Tibial nerve (tissue), 4 donors: ENCODE measurements around the gene EXD3. TPM values are rescaled to one million over a fixed set of nuclear protein-coding genes. Genes with fewer than 3 reads are reported as not detected.

Experiments
- DNase-seq, 2 donors: peaks; one replicate each; pipeline ENCODE4 v3.0.0-alpha.2; 2019; ENCODE audit warnings: low spot score in 2 of 2
- H3K27ac ChIP-seq, 4 donors: fragments of 200-600 bp; sonication (generic) in 3 of 4; one replicate each; pipeline ENCODE4 v1.5.1; 2017 to 2019; ENCODE audit warnings: mild to moderate bottlenecking in 1 of 4
- H3K27me3 ChIP-seq, 2 donors: fragments of 200-600 bp; sonication (generic) in 1 of 2; one replicate each; pipeline versions ENCODE4 v1.5.1 to v1.6.0; 2017 to 2019
- H3K36me3 ChIP-seq, 3 donors: fragments of 200-600 bp; sonication (generic); one replicate each; pipeline ENCODE4 v1.5.1; 2018 to 2019
- H3K4me1 ChIP-seq, 4 donors: fragments of 200-600 bp; sonication (generic) in 3 of 4; one replicate each; pipeline ENCODE4 v1.5.1; 2017 to 2019
- H3K4me3 ChIP-seq, 4 donors: fragments of 200-600 bp; sonication (generic) in 3 of 4; one replicate each; pipeline ENCODE4 v1.5.1; 2017 to 2019; ENCODE audit warnings: mild to moderate bottlenecking in 1 of 4, moderate library complexity in 1 of 4
- H3K9me3 ChIP-seq, 4 donors: fragments of 200-600 bp; sonication (generic) in 3 of 4; one replicate each; pipeline ENCODE4 v1.5.1; 2017 to 2019
- EP300 ChIP-seq, 2 donors: sonication (generic); formaldehyde crosslinking; IDR thresholded peaks; one replicate each; pipeline ENCODE4 v1.6.1; 2017; ENCODE audit warnings: antibody characterized with exemption in 2 of 2, mild to moderate bottlenecking in 1 of 2
- POLR2A ChIP-seq, 2 donors: fragments of 450-650 bp; IDR thresholded peaks; one replicate each; pipeline ENCODE4 v1.6.1; 2017; ENCODE audit warnings: antibody characterized with exemption in 2 of 2, mild to moderate bottlenecking in 2 of 2, moderate library complexity in 2 of 2
- WGBS, 2 donors: methylation state at CpG; one replicate each; pipeline ENCODE4 v1.1.5; 2018; 5-methylcytosine and 5-hydroxymethylcytosine counted together
- total RNA-seq, 4 donors: library from RNA; depleted of rRNA; stranded (reverse); fragments of >200 nt; gene quantifications; one replicate each; pipeline ENCODE4 v1.1.0, GENCODE V29; 2016
- TF ChIP-seq, protein P1 (sequence below), 5 experiments: fragments of 200-600 bp in 3 of 5; fragments of 450-650 bp in 2 of 5; sonication (generic) in 3 of 5; IDR thresholded peaks; one replicate each; pipeline ENCODE4 v1.5.1; 2016 to 2019; ENCODE audit warnings: antibody characterized with exemption in 5 of 5, mild to moderate bottlenecking in 3 of 5, moderate library complexity in 2 of 5

The EXD3 gene
- total RNA-seq, 4 donors from 2014 or later, result 27.6 to 99.9 (median 55.2) TPM

DNA sequence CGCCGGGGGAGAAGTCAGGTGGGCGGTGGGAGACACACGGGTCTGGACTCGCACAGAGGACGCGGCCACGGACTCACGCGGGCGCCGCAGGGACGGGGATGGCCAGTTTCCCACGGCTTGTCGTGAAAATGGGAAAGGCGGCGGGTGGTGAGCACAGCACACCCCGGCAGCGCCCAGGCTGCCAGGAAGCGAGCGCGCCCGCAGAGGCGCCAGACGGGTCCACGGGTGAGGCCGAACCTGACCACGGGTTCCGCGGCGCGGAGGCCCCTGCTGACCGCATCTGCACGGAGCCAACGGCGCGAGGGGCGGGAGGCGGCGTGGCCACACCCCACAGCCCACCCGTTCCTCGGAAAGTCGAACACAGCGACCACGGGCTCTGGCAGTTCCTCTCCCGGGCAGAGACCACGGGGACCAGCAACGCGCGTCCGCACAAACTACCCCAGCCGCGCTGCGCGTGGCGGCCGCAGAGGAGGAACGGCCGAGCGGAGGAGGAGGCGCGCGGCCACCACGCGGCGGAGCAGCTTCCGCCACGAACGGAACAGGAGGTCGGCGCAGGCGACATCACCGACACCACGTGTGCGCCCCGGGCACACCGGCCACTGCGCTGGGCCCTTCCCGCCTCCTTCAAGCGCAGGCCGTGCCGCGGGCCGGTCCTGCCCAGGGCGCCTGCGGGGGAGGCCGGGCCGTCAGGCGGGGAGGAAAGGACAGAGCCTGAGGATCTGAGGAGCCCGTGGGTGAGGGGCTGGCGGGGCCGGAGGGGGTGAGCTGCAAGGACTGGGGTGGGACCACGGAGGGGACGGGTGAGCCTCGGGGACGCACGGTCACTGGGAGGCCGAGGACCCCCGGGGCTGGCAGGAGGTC is 5.6 kb downstream of the EXD3 start:
- H3K27me3 ChIP-seq, result no peaks in the 10 kb centered on the region
- H3K27ac ChIP-seq, result peak overlapping the region in 1 of 4 donors; percentile 4
- 85 to 92% methylated on average over 69 to 99 of the region's 99 CpGs for WGBS, 2 donors
- TF ChIP-seq, protein P1, sequence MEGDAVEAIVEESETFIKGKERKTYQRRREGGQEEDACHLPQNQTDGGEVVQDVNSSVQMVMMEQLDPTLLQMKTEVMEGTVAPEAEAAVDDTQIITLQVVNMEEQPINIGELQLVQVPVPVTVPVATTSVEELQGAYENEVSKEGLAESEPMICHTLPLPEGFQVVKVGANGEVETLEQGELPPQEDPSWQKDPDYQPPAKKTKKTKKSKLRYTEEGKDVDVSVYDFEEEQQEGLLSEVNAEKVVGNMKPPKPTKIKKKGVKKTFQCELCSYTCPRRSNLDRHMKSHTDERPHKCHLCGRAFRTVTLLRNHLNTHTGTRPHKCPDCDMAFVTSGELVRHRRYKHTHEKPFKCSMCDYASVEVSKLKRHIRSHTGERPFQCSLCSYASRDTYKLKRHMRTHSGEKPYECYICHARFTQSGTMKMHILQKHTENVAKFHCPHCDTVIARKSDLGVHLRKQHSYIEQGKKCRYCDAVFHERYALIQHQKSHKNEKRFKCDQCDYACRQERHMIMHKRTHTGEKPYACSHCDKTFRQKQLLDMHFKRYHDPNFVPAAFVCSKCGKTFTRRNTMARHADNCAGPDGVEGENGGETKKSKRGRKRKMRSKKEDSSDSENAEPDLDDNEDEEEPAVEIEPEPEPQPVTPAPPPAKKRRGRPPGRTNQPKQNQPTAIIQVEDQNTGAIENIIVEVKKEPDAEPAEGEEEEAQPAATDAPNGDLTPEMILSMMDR (IDR thresholded peaks at IDR 0.05), result no peak
- TF ChIP-seq POLR2A (IDR thresholded peaks at IDR 0.05) (no peak), EP300 (IDR thresholded peaks at IDR 0.05) (no peak)
- peaks cover 0 to 18% (median 0%) of the 10 kb centered on the region in 3 donors for H3K36me3 ChIP-seq
- no peaks in the 10 kb centered on the region for H3K9me3 ChIP-seq
- H3K4me3 ChIP-seq, result peak overlapping the region in 3 of 4 donors; percentile 16 to 33 (median 24)
- DNase-seq, result no peak
- peaks cover 0 to 19% (median 10%) of the 10 kb centered on the region in 4 donors for H3K4me1 ChIP-seq

DNA sequence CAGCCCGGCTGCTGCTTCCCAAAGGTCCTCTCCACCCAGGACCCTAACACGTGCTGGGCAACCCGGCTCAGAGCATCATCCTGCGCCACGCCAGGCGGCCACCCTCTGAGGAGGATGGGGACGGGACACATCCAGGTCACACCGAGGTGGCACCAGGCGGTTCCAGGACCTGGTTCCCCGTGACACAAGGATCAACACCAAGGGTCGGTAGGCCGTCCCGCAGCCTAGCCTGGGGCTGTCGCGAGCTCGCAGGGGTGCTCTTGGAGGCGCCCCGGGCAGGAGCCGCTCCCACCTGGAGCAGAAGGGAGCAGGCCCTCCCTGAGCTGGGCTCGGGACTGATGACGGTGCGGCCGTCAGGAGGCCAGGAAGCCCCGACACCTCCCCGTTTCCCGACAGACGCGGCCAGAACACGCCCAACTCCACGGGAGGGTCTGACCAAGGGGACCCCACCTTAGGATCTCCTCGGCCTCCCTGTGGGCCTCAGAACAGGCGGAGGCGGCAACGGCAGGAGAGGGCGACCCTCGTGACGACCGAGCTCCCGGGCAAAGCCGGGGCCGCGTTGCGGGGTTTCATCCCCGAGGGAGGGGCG is 6.3 kb downstream of the EXD3 start:
- Histone ChIP-seq H3K36me3 (peaks cover 0 to 18% (median 0%) of the 10 kb centered on the region in 3 donors), H3K27ac (no peak overlapping the region), H3K9me3 (no peaks in the 10 kb centered on the region), H3K27me3 (no peaks in the 10 kb centered on the region), H3K4me1 (peaks cover 0 to 19% (median 9%) of the 10 kb centered on the region in 4 donors), H3K4me3 (peak overlapping the region in 2 of 4 donors; percentile 24 to 33)
- DNase-seq, result no peak
- 90 to 94% methylated on average over 39 to 41 of the region's 45 CpGs for WGBS, 2 donors
- no peak for TF ChIP-seq POLR2A (IDR thresholded peaks at IDR 0.05)
- TF ChIP-seq, protein P1 (IDR thresholded peaks at IDR 0.05), result no peak
- no peak for TF ChIP-seq EP300 (IDR thresholded peaks at IDR 0.05)

DNA sequence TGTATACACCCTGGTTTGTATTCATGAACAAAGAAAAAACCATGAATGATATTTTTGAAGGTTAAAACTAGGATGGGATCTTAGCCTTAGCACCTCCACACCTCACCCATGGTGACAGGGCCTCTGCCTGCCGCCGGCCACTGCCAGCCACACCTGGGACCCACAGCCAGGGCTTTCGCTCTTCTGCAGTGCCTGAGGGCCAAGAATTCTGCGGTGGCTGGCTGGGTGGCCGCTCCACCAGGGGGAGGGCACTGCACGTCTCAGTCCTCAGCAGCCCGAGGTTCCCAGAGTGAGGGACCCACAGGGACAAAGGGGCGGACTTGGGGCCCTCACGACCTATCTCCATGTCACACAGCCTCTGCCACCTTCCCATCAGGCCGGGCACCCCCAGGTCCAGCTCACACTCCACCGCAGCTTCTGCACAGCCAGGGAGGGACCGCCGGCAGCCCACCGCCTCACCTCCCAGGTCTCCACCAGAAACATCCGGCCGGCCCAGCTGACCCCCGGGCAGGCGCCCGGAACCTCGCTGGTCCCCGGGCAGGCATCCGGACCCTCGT is 6.9 kb downstream of the EXD3 start:
- Histone ChIP-seq H3K4me3 (no peak overlapping the region), H3K27me3 (no peaks in the 10 kb centered on the region), H3K4me1 (peaks cover 0 to 19% (median 10%) of the 10 kb centered on the region in 4 donors), H3K27ac (no peak overlapping the region), H3K36me3 (peaks cover 0 to 18% (median 0%) of the 10 kb centered on the region in 3 donors), H3K9me3 (no peaks in the 10 kb centered on the region)
- no peak for DNase-seq
- WGBS, 2 donors, result 93 to 96% methylated on average over 18 to 23 of the region's 23 CpGs
- no peak for TF ChIP-seq EP300 (IDR thresholded peaks at IDR 0.05)
- no peak for TF ChIP-seq POLR2A (IDR thresholded peaks at IDR 0.05)
- TF ChIP-seq, protein P1 (IDR thresholded peaks at IDR 0.05), result no peak

DNA sequence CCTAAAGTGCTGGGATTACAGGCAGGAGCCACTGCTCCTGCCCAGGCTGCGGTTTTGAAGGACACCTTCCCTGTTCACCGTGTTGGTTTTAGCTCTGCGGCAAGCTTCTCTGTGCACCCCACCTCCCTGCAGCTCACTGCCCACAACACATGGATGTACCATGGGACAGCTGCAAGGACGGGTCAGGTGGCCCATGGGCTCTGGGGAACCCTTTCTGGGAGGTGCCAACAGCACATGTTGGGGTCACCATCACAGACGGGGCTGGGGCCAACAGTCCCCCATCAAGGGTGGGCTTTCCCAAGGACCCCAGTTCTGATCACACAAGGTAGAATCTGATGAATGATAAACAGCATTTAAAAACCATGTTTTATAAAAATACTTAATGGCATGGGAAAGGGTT is 7.5 kb downstream of the EXD3 start:
- H3K27ac ChIP-seq, result no peak overlapping the region
- 91 to 94% methylated on average over 5 of the region's 5 CpGs for WGBS, 2 donors
- no peak for DNase-seq
- no peak overlapping the region for H3K4me3 ChIP-seq
- TF ChIP-seq EP300 (IDR thresholded peaks at IDR 0.05) (no peak), POLR2A (IDR thresholded peaks at IDR 0.05) (no peak)
- TF ChIP-seq, protein P1 (IDR thresholded peaks at IDR 0.05), result no peak
- no peaks in the 10 kb centered on the region for H3K9me3 ChIP-seq
- peaks cover 0 to 19% (median 13%) of the 10 kb centered on the region in 4 donors for H3K4me1 ChIP-seq
- no peaks in the 10 kb centered on the region for H3K27me3 ChIP-seq
- H3K36me3 ChIP-seq, result peaks cover 0 to 18% (median 0%) of the 10 kb centered on the region in 3 donors
